Measurements from ENCODE around the gene NBDY.
"Not testable (repeated sequence)": the region's sequence is repeated elsewhere in the genome, so short reads cannot be mapped to it uniquely, and the experiment has no call there.

Gene NBDY

GRCh38 chrX:56764975-56765791 lies 36.1 kb downstream of the NBDY start:
- DNase-seq: no peak

GRCh38 chrX:56765811-56766553 lies 36.9 kb downstream of the NBDY start:
- DNase-seq: no peak

GRCh38 chrX:56766554-56767347 lies 37.7 kb downstream of the NBDY start:
- DNase-seq: no peak

- DNase-seq: peak; percentile 85
These were observed 38.5 kb downstream of the NBDY start for GRCh38 chrX:56767348-56768119.

DNA sequence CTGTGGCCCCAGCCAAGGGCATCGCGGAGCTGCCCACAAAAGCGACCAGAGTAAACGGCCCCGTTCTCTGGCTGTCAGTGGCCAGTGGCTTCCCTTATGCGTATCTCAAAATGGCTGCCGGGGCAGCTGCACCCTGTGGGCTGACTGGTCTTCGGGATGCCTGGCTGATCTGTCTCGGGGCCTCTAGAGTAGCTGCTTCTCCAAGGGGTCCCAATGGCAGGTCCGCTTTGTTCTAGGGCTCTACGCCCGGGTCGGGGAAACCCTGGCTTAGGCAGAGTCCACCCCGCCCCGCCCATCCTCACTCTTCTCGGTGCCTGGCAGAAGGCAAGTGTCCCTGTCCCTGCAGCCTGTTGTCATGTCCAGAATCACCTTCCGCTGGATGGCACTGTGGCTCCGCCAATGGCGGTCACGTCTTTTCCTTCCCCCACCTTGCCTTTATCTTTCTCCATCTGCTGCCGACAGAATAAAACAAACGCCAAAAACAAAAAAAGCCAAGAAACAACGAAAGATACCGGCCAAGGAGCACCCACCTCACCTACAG lies 39.1 kb downstream of the NBDY start:
- not testable (repeated sequence) for DNase-seq

DNA sequence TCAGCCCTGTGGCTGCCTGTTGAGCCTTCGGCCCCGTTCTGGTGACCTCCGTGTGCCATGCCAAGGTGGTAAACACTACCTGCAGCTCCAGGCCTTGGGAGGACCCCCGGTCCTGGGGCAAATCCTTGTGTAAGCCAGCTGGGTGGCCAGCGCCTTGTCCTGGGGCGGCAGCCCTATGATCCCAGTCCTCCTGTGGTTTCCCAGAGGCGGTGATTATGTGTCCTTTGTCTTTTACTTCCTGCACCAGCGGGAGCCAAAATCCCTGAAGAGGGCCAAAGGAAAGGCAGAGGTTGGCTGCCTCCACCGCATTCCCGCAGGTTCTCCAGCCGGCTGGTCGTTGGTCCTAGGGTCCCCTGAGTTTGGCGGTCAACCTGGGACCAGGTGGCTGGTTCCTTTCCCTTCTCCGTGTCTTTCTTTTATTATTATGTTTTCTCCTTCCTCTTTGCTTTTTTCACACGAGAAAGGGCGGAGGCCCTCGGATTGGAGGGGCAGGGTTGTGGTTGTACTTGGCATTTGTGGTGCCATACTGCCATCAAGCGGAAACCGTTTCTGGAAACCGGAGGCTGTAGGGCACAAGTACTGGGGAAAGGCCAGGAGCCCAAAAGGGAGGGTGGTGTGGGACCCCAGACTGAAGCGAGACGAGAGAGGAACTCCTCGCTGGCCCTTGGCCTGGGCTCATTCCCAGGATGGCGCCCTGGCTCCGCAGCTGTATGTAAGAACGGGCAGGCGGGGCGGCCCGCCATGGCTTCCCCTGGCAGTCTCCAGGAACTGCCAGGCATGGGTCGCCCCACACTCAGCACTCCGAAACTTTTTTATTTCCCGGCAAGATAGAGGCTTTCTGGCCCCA lies 43.9 kb downstream of the NBDY start:
- DNase-seq: not testable (repeated sequence)

DNA sequence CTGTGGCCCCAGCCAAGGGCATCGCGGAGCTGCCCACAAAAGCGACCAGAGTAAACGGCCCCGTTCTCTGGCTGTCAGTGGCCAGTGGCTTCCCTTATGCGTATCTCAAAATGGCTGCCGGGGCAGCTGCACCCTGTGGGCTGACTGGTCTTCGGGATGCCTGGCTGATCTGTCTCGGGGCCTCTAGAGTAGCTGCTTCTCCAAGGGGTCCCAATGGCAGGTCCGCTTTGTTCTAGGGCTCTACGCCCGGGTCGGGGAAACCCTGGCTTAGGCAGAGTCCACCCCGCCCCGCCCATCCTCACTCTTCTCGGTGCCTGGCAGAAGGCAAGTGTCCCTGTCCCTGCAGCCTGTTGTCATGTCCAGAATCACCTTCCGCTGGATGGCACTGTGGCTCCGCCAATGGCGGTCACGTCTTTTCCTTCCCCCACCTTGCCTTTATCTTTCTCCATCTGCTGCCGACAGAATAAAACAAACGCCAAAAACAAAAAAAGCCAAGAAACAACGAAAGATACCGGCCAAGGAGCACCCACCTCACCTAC lies 44.5 kb downstream of the NBDY start:
- DNase-seq: not testable (repeated sequence)

DNA sequence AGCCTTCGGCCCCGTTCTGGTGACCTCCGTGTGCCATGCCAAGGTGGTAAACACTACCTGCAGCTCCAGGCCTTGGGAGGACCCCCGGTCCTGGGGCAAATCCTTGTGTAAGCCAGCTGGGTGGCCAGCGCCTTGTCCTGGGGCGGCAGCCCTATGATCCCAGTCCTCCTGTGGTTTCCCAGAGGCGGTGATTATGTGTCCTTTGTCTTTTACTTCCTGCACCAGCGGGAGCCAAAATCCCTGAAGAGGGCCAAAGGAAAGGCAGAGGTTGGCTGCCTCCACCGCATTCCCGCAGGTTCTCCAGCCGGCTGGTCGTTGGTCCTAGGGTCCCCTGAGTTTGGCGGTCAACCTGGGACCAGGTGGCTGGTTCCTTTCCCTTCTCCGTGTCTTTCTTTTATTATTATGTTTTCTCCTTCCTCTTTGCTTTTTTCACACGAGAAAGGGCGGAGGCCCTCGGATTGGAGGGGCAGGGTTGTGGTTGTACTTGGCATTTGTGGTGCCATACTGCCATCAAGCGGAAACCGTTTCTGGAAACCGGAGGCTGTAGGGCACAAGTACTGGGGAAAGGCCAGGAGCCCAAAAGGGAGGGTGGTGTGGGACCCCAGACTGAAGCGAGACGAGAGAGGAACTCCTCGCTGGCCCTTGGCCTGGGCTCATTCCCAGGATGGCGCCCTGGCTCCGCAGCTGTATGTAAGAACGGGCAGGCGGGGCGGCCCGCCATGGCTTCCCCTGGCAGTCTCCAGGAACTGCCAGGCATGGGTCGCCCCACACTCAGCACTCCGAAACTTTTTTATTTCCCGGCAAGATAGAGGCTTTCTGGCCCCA lies 49.3 kb downstream of the NBDY start:
- not testable (repeated sequence) for DNase-seq

GRCh38 chrX:56778924-56779468 lies 50.0 kb downstream of the NBDY start:
- not testable (repeated sequence) for DNase-seq

GRCh38 chrX:56780681-56781649 lies 51.9 kb downstream of the NBDY start:
- not testable (repeated sequence) for DNase-seq

DNA sequence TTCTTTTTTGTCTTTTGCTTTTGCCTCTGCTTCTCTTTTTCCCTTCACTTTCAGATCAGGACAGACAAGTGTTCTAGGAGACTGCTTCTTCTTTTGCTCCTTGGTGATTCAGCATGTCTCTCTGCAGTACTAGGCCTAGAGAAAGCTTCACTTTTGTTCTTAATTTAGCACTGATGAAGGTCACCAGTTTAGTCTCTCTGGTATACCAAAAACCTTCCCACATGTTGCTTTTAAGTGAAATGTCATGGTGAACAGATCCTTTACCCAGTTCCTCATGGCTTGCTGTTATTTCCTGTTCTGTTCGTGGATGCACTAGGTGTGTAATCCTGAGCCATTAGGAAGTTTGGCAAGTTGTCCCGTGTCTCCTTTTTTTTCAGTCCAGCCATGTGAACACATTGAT lies 53.3 kb downstream of the NBDY start:
- no peak for DNase-seq

GRCh38 chrX:56782791-56783449 lies 53.9 kb downstream of the NBDY start:
- DNase-seq: no peak

DNA sequence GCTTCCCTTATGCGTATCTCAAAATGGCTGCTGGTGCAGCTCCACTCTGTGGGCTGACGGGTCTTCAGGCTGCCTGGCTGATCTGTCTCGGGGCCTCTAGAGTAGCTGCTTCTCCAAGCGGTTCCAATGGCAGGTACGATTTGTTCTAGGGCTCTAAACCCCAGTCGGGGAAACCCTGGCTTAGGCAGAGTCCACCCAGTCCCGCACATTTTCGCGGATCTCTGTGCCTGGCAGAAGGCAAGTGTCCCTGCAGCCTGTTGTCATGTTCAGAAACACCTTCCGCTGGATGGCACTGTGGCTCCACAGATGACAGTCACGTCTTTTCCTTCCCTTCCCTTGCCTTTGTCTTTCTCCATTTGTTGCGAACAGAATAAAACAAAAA lies 54.4 kb downstream of the NBDY start:
- DNase-seq: peak; percentile 93

- DNase-seq: no peak
These were observed 55.1 kb downstream of the NBDY start for GRCh38 chrX:56783996-56784620.

DNA sequence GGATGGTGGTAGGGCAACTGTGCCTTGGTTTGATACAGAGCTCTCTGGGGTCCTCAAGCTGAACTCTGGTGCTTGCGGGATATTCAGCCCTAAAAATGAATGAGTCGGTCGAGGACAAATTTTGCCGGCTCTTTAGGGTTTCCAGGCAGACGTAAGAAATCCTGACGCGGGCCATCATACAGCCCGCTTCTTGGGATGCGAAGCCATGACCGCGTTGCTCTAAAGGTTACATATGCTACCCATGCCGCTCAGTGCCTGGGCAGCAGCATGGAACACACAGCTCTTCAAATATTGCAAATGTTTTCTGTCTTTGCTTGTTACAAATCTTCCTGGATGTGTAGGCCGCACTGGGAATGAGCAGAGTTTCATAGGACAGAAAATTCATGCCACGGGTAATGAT lies 55.6 kb downstream of the NBDY start:
- no peak for DNase-seq

GRCh38 chrX:56785442-56785841 lies 56.4 kb downstream of the NBDY start:
- DNase-seq: no peak
